GM19438 (cell line): Measurements from ENCODE around the gene HS2ST1.
A peak's percentile ranks its signal among the peaks of the same experiment; 100 is the strongest.

ENCODE experiments used
- ATAC-seq: cut with Tn5 transposase; IDR thresholded peaks from one replicate; pipeline ENCODE4 v1.9.1; 2021; ENCODE audit warnings: low read depth; ENCODE audit not compliant: unreplicated experiment

The HS2ST1 gene

DNA sequence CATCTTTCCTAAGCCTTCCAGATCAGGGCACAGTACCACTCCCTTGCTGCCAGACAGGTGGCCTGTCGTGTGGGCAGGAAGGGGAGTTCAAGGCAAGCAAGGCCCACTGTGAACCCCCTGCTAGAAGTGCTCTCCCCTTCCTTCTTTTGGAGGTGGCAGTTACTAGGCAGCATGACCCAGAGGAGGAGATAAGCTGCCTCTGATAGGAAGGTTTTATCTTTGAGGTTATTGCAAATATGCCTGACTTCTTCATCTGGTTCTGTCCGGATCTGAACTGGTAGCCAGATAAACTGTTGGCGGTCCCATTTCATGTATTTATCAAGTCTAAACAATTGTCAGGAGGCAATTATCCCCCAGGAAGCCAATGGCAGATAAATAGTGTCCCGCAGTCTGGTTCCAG is 216.0 kb downstream of the HS2ST1 start:
- ATAC-seq, result no peak

DNA sequence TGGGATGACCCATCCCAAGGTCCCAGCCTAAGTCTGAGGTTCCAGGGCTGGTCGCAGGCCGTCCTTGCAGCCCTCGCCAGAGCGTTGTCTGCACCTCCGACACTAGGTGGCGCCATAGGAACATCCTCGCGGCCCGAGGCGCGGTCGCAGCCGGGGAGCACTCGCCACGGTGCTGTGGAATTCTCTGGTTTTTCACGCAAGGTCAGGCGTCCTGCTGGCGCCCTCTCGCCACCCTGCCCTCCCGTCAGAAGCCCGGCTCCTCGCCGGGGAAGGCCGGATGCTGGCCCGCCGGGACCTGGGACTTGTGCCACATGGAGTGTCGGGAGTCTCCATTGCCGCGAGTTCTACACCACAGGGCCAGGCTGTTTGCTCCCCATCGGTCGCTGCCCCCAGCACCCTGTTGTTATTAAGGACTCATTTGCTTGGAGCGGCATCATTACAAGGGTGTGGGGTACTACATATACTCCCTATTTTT is 217.4 kb downstream of the HS2ST1 start:
- ATAC-seq, result peak; percentile 96

DNA sequence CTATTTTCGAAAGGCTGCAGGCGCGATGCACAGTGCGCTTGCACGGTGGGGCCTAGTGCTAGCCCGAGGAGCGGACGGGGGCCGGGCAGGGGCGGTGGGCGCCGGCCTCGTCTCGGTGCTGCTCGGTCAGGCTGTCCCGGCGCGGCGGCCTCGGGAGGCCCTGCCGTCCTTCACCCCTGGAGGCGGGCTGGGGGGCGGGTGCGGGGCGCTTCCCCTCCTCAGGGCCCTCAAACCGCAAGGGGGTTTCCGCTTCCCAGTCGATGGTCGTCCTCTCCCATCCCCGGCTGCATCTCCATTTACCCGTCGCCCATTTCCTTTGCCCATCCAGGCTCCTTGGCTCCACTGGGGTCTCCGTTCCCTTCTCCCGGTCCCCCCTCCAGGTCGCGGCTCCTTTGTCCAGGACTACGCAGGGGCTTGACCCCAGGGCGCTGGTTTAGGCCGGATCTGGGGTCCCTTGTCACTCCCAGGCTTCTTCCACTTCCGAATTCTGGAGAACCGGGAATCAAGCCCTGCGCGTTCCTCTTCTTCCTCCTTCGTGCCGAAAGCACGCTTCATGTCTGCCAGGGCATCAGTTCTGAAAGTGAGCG is 217.9 kb downstream of the HS2ST1 start:
- peak; percentile 30 for ATAC-seq

DNA sequence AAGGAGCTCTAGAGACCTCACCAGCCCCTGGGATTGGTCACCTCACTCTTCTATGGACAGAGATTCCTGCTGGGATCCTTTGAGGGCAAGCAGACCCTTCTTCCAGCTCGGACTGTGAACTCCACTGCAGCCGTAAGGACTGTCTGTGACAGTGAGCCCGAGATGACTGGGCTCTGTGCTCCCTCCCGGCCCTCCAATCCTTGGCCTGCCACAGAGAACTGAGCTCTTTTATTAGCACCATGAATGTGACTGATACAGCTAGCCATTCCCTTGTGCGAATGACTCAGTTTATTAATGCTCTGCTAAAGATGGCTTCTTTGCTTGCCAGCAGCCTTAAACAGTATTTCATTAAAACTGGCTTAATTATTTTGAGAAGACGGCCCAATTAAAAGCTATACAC is 219.6 kb downstream of the HS2ST1 start:
- no peak for ATAC-seq

DNA sequence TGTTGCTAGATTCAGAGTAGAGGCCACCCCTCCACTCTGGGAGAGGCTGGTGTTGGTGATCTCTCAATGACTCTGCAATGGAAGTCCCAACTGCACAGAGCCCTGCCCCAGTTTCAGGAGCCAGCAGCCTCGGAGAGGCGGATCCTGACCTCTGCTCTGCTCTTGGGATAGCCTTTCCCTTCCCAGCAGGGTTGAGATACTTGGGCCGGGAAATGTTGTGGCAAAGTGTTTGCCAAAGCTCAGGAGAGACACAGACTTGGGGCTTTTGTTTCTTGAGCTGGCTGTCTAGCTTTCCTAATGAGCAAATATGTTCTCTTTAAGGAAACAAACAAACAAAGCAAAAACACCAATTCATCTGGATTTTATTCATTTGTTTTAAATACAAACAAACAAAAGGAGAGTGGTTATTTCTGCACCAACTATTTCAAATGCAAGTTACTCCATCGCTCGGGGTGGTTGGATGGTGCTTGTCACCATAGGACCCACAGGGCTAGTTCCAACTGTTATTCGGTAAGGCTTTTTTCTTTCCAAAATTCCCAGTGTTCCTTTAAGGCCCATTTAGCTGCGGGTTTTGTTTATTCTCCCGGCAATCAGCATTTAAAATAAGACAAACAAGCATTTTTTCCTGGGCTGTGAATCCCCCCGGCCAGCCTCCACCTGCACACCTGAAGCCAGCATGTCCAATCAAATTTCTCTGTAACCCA is 220.3 kb downstream of the HS2ST1 start:
- no peak for ATAC-seq

DNA sequence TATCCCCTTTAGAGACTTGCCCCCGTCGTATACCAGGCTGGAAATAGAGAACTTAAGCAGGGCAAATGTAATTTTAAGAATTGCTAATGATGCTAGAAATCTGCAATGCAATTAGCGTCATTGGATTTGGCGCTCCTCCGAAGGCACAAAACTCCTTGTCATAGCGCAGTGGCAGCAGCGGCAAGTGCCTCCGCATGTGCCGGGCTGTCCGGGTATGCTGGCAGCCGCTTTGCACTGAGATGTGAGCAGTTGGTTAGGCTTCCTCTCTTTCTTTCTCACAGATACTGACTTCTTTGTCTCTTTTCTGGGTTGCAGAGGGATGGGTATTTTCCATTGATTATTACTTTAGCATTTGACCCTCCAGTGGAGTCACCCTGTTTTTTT is 220.9 kb downstream of the HS2ST1 start:
- no peak for ATAC-seq

DNA sequence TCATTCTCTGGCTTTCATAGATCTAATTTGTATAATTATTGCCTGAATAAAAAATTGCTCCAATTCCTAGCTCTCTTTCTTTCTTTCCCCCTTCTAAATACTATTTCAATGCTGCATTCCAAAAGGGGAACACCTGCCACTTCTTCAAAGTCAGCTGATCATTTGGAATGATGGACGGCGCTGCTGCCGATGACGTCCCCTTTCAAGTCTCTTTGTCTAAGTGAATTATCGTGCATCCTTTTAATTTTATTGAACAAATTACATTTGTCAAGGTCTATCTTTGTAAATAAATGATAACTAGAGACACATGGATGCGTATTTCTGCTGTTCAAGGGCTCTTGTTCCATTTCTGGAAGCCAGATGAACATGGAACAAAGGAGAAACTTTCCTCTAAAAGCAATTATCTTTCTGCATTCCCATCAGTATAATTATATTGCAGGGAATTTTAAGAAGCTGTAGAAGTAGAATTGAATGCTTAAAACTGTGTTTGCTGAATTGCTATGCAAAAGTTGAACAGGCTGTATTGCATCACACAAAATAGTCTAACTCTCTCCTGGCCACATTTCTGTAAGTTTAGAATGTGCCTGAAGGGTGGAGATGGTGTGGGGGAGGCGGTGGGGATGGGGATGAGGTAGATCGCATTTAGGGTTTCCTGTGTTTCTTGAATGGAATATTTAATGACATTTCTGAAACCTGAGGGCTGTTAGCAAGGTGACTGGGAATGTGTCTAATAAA is 222.3 kb downstream of the HS2ST1 start:
- ATAC-seq, result no peak

DNA sequence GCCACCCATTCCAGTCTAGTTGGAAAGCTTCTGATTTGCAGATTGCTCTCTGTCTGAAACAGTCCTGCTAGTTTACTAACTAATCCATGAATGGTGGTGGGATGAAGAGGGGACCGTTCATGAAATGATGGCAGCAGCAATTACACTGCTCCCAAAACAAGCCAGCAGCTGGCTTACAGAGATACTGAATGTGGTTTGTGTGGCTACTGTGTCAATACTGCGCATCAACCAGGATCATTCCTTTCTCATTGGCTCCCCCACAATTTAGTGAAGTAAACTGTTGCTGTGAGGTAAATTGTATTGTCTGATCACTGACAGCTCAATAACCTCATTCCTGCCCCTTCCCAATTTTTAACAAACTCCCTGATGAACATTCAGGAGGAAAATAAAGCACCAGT is 222.9 kb downstream of the HS2ST1 start:
- ATAC-seq, result no peak

DNA sequence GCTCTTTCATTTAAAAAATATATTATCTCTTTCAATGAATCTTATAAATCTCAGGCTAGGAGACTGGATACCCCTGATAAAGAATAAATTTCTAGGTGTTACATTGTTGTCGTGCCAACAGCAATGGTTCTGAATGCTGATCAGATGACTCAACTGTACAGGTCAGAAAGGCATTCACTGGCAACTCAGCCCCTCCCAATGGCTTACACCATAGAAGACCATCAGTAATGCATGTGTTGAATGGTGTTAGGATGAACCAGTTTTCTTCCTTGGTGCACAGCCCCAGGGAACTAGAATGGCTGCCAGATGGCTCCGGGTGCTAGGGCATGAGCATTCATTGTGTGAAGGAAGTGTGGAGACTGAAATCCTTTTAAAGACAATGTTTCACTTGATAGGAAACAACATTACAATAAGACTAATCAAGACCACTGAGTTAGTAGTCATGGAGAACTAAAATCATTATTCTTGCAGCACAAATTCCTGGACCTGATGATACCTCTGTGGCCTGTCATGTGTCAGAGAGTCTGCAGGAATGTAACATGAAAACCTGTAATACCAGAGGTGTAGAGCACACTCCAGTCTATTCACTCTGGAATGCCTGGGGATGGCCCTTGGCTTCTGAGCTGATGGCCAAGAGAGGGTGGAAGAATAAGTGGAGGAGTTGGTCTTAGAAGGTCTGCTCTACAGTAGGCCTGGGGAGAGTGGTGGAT is 226.6 kb downstream of the HS2ST1 start:
- no peak for ATAC-seq

DNA sequence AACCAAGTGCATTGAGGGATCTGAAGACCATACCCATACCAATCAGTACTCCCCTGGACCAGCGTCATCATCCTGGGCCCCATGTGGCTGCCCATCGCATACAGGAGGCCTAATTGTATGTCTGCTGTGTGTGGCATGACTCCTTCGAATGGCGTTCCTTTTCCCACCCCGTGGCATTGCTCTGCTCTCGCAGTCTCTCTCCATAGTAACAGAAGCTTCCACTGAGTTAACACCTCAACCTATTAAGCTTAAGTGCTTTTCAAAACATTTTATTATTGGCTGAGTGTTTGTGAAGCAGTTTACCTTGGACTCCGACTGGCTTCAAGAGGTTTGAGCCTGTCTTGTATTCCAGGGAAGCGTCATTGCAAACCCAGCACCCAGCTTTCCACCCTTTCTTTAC is 227.1 kb downstream of the HS2ST1 start:
- no peak for ATAC-seq

DNA sequence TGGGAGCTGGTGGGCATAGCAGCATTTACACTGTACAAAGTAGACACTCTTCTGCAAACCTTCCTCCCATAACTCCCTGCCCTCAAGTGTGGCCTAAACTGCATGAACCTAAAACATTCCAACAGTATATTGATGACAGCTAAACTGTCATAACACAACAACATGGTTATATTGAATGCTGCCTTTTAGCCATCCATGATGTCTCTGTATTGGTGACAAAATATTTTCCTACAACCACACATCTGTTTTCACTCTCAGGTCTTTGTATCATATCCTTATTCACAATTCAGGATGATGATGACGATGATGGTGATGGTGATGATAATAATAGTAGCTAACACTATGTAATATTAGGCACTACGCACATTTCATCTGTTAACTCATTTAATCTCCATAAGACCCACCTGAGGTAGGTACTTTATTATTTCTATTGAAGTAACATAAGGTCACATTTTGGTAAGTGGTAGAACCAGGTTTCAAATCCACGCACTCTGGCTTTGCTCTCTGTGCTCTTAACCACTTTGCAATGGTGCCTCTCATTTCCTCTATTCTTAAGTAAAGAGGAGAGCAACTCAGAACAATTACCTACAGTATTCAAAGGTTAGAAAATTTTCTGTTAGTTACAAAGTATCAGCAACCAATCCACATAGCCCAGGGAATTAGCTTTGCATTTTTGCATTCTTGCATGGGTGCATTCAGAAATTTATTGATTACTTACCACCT is 229.1 kb downstream of the HS2ST1 start:
- no peak for ATAC-seq

DNA sequence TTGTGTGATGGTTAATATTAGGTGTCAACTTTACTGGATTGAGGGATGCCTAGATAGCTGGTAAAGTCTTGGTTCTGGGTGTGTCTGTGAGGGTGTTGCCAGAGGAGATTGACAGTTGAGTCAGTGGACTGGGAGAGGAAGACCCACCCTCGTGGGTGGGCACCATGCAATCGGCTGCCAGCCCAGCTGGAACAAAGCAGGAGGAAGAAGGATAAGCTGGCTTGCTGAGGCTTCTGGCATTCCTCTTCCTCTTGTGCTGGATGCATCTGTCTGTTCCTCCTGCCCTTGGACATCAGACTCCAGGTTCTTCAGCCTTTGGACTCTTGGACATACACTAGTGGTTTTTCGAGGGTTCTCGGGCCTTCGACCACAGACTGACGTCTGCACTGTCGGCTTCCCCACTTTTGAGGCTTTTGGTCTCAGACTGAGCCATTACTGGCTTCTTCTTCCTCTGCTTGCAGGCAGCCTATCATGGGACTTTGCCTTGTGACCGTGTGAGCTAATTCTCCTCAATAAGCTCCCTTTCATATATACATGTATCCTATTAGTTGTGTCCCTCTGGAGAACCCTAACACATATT is 230.0 kb downstream of the HS2ST1 start:
- ATAC-seq, result no peak

DNA sequence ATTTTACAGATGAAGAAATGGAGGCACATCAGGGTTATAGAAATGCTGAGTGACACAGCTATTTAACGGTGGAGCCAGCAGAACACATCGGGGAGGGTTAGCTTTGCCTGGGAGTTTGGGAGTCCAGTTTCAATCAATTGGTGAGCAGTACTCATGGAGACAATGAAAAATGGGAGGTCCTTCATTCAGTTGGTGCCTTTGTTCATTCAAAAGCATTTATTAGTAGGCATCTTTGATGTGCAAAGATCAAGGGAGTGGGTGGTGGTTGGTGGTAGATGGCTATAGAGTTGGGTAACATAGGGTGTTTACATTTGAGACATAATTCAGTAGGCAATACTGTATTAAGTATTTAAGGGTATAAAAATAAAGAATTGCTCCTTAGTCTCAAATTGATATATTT is 230.5 kb downstream of the HS2ST1 start:
- ATAC-seq, result no peak

DNA sequence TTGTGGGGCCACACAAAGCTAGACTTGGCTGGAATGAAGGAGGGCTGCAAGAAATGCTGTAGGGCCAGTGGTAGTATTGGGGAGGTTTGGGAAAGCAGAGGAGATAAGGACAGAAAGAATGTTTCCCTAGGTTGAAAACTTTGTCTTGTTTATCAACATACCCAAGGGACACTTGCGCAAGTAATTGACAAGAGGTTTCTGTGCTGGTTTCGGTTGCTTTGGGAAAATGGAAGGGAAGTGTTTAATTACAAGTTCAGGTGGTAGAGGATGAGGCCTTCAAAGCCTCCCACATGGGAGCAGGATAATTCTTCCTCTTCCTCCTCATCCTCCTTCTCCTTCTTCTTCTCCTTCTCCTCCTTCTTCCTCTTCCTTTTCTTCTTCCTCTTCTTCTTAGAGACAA is 232.1 kb downstream of the HS2ST1 start:
- no peak for ATAC-seq

DNA sequence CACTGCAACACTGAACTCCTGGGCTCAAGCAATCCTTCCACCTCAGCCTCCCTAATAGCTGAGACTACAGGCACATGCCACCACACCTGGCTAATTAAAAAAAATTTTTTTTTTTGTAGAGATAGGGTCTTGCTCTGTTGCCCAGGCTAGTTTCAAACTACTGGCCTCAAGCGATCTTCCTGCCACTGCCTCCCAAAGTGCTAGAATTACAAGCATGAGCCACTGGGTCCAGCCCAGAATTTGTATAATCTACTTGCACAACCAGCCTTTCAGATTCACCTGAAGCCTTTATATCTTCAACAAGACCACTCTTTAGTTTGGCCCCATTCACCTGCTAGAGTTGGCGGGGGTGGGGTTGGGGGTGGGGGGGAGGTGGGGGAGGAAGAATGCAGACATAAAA is 232.6 kb downstream of the HS2ST1 start:
- no peak for ATAC-seq

DNA sequence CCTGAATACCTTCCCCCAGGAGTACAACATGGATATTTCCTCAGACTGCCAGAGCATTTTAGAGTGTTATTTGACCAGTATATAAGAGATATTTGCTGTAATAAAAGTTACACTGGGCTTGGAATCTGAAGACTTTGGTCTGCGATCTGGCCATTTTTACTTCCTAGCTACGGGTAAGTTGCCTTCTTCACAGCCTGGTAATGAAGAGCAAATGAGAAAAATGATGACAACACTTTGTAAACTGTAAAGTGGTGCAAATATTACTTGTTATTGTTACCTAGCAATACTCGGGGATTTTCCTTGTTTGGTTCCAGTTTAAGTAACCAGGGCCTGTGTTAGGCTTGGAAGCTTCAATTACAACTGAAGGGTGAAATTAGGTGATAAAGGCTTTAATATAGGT is 233.4 kb downstream of the HS2ST1 start:
- no peak for ATAC-seq

DNA sequence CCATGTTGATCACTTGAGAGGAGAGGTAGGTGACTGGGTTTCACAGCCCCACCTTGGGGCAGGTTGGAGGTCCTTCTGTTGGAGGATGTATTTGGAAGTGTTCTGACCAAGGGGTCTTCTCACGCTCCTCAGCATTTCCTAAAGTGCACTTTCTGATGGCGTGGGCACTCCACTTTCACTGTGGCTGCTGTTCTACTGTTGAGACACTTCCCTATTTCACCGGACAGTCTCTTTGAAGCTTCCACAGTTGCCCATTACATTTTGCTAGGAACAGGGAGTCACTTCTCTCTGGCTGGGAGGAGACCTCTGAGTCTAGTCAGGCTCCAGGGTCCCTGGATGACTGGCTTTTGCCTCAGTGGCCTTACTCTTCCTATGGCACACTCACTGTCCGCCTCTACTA is 234.2 kb downstream of the HS2ST1 start:
- ATAC-seq, result no peak

DNA sequence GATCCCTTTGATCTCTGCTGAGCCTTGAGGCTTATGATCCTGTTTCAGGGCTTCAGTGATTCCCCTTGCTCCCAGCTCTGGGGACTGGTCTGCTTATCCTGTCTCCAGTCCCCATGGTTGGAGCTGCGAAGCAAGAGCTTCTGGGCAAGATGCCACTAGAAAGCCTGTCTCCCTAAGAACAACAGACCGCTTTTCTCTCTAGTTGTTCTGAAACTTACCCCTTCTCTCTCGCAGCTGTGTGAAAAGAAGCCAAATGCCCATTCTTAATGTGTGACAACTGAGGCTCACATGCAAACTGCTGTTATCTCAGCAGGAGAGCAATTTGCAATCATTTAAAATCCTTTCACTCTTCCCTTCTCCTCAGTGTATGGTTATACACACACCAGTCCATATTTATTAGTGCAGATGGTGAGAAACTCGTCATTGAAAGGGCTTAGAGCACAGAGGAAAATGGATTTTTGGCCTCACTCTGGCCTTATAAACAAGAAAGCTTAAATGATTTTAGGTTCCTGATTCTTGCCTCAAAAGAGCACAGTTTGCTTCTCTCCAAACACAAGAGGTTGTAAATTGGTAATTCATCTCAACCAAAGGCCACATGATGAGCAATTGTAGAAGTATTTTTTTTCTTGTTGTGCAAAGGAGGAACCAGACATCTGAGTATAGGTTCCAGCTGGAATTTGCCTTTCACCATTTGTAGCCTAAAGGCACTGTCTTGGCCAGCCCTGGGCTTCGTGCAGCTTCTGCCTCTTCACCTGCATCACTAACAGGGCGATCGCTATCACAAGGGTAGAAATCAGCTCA is 235.0 kb downstream of the HS2ST1 start:
- ATAC-seq, result no peak

DNA sequence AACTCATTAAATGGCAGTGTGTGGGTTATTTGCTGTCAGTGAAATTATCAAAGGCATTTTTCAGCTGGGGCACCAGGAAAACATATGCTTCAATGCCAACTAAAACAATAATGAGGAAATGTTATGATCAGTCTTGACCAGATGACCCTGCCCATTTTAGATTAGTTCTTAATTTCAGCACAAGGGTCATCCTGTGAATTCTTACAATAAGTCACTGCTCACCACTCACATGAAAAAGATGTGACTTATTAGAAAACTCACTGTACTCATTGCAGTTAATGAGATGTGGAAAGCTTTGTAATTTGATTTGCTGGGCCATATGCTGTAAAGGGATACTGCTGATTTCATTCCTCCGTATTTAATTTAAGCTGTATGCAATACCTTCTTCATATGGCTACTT is 235.7 kb downstream of the HS2ST1 start:
- no peak for ATAC-seq
